HG03025 (cell line): ENCODE data around the gene HMGB2.

ENCODE experiments used
- ATAC-seq: cut with Tn5 transposase; IDR thresholded peaks from one replicate; pipeline ENCODE4 v1.9.1; 2021; ENCODE audit warnings: mild to moderate bottlenecking, moderate library complexity; ENCODE audit not compliant: unreplicated experiment, low FRiP score

The HMGB2 gene

DNA sequence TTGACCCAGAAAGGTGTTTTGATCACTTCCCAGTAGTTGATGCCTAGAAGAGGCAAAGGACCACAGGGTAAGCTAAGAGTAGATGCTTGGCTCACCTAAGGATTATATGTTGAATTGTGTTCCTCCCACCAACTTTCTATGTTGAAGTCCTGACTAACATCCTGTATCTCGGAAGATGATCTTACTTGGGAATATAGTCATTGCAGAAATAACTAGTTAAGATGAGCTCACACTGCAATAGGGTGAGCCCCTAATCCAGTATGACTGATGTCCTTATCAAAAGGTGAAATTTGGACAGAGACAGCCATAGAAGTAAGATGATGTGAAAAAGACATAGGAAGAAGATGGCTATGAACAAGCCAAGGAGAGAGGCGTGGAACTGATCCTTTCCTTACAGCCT is 3.3 kb upstream of the HMGB2 start:
- ATAC-seq = no peak

DNA sequence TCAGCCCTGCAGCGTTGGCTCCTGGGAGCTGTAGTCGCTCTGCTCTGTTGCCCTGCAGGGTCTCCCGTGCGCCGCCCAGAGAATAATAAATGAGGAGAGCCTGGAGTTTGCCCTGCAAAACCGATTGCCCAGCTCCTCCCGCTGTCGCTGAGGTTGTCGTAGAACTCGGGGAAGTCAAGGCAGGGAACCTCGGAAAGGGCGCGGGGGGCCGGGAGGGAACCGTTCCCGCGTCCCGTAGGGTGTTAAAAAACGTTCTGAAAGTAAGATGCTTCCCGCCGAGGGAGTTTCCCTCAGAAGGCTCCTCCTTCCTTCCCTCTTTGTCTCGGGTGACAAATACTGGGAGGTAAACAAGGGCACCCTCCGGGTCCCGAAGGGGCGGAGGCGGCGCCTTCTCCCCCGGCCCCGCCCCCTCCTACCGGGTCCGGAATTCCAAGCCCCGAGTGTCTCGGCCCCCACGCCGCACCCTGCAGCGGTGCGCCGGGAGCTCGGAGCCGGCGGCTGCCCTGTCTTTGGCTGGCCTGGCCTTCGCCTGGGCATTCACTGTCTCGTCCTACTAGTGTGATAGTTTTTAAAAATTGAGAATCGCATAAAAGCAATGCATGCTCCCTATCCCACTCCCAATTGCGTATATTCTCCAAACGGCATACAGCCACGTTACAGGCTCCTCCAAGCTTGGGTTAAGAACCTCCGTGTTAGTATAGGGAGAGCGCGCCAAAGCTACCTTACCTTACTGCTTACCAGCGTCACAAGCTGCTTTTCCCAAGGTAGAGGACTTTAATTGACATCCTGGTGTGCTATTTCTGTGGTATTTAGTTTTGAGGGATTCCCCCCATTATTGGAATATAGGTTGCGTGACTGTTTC is 964 bp upstream of the HMGB2 start:
- ATAC-seq = peak; percentile 26

DNA sequence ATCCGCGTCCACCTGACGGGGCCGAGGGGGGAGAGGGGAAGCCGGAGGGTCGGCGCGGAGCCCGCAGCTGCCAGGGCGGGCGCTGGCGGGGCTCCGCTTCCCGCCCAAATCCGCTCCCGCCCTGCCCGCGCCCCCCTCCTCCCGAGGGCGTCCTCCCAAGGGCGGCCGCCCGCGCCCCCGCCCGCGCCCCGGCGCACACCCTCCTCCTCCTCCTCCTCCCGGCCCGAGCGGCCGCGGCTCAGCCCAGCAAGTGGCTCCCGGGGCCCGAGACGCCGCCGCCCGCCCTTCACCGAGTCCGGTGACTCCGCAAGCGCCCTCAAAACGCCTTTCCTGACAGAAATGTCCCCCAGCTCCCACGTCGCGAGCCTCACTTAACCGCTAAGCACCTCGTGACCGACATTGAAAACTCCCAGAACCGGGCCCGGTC is 487 bp downstream of the HMGB2 start:
- ATAC-seq = peak; percentile 7

DNA sequence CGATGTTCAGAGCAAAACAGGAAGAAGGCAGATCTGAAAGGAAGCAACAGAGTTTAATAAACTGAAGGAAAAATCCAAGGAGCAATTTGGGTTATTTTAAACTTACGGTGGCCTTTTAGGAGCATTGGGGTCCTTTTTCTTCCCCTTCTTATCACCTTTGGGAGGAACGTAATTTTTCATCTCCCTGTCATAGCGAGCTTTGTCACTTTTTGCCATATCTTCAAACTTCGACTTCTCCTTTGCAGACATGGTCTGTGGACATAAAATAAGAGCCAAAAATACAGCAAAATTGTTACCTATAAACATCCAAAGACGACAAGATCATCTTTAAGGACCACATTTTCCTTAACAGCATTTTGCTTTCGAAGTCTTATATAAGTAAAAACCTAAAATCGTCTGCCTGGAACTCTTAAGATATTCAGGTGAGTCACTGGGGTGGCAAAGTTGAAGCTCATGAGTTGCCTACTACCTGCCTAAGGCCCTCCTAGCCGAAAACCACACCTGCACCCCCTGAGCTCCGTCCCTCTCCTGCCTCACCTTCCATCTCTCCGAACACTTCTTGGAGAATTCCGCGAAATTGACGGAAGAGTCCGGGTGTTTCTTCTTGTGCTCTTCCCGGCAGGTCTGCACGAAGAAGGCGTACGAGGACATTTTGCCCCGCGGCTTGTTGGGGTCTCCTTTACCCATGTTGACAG is 1.0 kb downstream of the HMGB2 start:
- no peak for ATAC-seq

DNA sequence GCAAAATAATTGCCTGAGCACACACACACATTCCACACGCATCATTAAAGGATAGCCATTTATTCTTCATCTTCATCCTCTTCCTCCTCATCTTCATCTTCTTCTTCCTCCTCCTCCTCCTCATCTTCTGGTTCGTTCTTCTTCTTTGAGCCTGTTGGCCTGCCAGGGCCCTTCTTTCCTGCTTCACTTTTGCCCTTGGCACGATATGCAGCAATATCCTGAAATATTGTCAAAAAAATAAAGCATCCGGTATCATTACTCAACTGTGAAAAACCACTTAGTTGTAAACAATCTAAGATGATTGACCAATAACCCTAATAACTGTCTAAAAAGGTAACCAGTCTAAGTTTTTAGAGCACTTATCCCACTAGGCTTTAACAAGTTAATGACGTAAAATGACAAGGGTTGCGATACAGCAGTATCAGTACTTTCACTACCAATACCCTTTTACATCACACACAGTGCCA is 2.1 kb downstream of the HMGB2 start:
- no peak for ATAC-seq

DNA sequence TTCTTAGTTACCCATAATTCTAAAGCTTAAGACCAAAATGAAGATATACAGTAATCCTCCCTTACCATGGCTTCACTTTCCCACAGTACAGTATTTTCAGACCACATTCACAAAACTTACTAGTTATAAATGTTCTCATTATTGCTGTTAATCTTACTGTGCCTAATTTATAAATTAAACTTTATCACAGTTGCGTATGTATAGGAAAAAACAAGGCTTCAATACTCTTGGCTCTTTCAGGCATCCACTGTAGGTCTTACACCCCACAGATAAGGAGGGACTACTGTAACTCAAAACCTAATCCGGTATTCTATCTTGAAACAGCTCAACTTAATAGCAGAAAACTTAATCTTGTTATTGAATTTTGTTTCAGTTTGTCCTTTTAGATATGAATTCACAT is 3.6 kb downstream of the HMGB2 start:
- no peak for ATAC-seq

DNA sequence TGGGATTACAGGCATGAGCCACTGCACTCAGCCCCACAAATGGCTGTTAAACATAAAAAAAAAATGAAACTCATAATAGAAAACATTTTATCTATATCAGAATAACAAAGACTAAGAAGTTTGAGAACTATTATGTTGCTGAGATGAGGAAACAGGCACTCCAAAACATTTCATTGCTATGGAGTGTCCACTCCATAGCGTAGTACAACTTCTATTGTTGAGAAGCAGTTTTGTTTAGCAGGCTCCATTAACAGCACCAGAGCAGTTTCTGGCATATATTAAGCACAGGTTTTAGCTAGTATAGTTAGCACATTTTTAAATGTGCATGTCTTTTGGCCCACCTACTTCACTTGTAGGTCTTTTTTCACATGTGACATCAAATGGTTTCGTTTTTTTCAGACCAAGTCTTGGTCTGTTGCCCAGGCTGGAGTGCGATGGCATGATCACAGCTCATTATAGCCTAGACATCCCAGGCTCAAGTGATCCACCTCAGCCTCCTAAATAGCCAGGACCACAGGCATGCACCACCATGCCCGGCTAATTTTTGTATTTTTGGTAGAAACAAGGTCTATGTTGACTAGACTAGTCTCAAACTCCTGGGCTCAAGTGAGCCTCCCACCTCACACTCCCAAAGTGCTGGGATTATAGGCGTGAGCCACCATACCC is 5.8 kb downstream of the HMGB2 start:
- ATAC-seq = no peak

DNA sequence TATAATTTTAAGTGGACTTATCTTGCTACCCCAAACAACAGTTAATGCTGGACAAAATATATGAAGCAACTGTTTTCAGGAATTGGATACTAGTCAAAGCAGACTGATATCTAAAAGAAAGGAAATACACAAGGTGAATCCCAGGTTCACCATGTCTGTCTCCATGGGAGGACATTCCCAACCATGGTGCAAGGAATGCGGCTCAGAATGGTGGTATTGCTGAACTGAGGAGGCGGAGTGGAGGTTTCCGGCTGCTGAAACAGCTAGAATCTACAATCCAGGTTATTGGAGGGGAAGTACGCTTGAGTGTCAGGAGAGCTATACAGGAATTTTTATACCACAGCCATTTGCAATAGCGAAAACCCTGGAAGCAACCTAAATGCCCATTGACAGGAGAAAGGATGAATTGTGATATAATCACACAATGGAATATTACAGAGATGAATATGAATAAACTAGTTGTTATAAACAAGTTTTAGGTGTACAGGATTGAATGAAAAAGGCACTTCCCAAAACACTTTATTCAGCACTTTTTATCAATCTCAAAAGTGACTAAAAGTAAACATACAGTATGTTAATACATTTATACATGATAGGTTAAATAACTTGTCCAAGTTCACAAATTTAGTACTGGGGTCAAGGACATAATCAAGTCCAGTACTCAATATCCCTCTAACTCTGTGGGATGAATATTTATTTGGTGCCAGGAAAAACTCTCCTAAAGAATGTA is 9.0 kb downstream of the HMGB2 start:
- ATAC-seq = no peak

DNA sequence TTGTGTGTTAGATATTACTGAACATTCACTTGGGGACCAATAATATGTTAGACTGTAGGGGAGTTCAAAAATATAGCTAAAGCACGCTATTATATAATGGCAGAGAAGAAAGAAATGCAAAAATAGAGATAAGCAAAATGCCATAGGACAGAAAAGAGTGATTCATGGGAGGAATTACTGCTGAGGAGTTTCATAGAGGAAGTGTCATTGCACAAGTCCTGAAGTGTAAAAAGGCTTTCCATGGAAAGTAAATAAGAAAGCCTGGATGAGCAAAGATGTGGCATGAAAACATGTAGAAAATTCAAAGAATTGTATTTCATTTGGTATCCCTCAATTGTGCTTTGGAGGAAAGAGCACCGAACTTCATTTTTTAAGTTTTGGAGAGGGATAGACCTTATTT is 14.5 kb downstream of the HMGB2 start:
- no peak for ATAC-seq

DNA sequence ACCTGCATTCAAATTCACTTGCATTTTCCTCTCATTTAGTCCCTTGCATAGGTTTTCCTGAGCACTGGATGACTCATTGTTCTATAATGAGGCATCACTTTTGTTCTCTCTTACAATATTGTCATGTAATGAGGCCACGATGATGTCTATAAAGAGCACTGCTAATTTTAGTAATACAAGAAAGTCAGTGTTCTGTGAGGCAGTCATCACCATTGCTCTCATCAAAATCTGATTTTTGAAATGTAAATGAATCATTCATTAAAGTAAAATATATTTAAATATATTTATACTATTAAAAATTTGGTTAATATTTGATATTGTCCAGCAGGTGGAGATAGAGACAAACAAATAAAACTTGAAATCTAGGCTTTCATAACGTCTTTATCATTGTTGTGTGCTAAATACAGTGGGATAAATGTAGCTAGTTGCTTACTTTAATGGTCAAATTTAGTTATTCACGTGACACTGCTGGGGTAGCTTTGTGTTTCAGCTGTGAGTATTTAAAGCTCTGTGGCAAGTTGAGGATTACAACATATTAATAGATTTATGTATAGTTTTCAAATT is 15.4 kb downstream of the HMGB2 start:
- no peak for ATAC-seq

DNA sequence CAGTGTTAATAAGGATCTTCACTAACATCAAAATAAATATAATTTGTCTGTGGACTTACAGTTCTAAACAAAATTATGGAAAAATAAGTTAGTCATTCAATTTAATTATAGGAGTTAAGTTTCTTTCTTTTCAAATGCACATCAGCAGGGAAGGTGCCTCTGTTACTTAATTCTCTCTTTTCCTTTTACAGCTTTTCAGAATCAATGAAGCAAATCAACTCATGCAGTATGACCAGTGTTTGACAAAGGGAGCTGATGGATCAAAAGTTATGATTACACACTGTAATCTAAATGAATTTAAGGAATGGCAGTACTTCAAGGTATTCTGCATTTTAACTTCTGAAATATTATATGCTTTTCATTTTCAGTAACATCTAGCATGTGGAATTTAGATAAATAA is 15.9 kb downstream of the HMGB2 start:
- no peak for ATAC-seq

DNA sequence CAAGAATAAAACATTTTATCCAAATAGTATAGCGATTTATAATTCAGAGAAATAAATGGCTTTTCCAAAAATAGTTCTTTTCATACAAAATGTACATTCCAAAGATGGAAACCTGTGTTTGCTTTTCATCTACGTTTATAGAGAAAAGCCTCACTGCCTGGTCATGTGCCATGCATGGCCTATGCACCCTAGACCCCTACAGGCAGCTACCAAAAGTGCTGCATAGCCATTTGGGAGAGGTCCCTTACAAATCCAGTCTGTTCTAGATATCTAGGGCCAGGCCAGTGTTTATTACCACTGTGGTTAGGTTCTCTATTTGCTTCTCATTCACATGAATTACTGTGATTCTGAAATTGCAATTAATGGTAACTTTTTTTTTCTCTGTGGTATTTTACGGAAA is 17.2 kb downstream of the HMGB2 start:
- no peak for ATAC-seq

DNA sequence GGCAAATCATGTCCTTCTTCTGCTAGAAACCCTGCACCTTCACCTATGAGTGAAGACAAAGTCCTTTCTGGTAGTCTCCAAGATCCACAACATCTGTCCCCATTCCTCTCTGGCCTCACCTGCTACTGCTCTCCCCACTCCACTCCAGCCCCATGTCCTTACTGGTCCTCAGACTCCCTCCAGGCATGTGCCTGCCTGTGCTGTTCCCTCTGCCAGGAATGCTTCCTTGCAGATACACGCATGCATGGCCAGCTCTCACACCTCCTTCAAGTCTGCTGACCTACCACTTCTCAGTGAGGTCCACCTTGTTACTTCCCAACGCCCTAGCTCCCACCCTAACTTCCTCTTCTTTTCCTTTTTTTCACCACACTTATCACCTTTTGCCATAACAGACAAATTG is 18.1 kb downstream of the HMGB2 start:
- no peak for ATAC-seq

DNA sequence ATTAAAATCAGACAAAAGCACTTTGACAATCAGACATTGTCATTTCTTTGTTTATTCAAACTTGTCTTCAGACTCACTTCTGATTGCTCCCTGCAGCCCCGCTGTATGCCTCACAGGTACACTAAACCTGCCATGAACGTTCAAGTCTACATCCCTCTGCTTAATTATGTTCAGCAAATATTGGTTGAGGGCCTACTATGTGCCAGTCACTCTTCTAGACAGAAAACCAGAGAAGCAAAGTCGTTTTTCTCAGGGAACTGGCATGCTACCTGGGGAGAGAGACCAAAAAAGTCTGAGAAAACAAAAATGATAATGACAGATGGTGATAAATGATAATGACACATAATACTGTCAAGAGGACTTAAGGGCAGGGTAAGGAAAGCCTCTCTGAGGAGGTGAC is 19.4 kb downstream of the HMGB2 start:
- ATAC-seq = no peak

DNA sequence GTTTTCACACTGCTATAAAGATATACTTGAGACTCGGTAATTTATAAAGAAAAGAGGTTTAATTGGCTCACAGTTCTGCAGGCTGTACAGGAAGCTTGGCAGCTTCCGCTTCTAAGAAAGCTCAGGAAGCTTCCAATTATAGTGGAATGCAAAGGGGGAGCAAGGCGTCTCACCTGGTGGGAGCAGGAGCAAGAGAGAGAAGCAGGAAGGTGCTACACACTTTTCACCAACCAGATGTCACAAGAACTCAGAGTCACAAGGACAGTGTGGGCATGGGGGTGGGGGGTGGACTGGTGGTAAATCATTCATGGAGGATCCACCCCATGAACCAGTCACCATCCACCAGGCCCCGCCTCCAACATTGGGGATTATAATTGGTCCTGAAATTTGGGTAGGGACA is 22.8 kb downstream of the HMGB2 start:
- no peak for ATAC-seq

DNA sequence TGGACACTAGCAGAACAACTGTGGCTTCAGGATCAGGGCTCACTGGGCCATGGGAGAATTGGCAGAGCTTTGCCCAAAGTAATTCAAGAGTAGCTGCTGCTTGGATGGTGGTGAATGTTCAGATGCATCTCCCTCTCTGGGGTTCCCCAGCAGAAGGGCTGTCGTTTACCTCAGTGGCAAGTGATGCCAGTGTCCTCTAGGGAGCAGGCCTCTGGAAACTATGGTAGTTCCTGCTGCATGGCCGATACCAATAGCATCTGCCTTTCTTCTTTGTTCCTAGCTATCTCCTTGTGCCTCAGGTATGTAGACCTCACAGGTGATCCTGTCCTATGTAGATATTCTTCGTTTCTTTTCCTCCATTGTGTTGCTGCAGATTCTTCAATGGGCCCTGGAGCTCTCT is 26.4 kb downstream of the HMGB2 start:
- ATAC-seq = no peak

DNA sequence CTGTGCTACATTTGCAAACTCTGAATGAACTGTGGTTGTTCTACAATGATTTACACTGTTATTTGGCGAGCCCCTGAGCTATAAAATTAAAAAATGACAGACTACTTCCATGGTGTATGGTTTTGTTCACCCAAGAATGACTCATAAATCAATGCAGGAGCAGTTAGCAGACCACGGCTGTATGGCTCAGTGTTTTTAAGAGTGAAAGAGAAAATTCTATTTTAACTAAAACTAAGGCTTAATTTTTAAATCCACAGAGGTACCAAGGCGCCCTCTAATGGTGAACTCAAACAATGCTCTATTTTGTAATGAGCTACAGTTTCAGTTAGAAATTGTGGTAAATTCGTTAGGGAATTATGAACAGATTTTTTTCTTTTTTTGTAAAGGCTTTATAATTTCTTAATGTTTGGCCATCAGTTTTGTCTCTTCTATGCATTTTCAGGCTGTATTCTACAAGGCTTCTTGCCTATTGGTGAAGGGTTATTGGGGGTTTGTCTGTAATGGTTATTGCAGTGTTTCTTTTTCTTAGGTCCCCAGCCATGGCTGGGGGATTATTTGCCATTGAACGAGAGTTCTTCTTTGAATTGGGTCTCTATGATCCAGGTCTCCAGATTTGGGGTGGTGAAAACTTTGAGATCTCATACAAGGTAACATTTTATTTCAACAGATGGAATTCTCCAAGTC is 32.5 kb downstream of the HMGB2 start:
- no peak for ATAC-seq

DNA sequence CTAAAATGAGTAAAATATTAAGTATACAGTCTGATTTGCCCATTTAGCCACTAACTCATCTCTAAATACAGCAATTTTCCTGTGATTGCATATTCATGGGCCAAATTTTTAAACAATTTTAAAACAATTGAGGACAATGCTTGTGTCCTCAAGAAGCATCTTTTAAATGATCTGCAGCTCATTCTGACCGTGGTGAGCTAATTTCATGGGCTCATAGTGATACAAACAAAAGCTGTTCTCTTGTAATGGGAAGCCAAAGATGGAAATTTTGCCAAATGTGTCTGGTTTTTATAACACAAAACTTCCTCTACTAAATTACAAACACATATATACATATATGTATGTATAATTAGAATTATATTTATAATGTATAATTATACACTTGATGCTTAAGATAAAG is 39.7 kb downstream of the HMGB2 start:
- ATAC-seq = no peak

DNA sequence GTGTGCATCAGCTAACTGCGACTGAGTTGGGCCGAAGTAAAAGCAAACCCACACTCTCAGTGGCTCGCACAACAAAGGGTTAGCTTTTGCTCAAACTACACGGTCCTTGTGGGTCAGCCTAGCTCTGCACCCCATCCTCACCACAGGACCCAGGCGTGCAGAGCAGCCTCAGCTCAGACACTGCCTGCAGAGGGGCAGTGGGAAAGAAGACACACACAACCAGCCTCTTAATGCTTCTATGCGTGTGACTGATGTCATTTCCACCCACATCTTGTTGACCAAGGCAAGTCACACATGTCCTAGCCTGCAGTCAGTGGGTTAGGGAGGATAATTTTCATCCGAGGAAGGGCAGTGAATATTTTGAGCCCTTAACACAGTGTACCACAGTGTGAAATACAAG is 40.5 kb downstream of the HMGB2 start:
- ATAC-seq = no peak

DNA sequence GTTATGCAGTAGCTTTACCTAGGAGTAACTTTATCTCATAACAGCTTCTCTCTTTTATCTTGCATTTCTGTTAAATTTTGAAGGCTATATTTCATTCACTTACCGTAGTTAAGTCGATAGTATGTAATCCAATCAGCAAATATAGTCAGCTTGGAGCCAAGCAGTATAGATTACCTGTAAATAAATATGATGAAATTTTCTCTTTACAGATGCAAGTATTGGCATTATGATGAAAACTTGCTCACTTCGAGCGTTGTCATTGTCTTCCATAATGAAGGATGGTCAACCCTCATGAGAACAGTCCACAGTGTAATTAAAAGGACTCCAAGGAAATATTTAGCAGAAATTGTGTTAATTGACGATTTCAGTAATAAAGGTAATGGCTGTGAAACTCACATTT is 42.3 kb downstream of the HMGB2 start:
- no peak for ATAC-seq
